ENCODE measurements around the gene GRID1.

DNA sequence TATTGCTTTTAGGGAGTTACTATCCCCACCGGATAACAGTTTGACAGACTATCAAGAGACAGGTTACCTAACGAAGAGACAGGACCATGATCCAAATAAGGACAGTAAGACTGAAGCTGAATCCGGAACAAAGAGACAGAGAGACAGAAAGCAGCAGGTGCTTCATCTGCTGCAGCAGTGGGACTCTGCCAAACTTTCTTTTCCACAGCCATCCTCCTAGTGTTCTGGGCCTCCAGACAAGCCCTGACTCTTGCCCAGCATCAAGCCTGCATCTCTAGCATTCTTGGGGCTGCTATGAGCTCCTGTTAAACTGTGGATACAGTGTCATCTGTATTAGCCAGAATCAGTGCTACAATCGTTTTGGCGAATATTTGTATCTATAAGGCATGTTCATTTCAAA is 761.7 kb downstream of the GRID1 start:
- TF ChIP-seq POLR2A (IDR thresholded peaks at IDR 0.05) = no peak
- TF ChIP-seq, protein P1, sequence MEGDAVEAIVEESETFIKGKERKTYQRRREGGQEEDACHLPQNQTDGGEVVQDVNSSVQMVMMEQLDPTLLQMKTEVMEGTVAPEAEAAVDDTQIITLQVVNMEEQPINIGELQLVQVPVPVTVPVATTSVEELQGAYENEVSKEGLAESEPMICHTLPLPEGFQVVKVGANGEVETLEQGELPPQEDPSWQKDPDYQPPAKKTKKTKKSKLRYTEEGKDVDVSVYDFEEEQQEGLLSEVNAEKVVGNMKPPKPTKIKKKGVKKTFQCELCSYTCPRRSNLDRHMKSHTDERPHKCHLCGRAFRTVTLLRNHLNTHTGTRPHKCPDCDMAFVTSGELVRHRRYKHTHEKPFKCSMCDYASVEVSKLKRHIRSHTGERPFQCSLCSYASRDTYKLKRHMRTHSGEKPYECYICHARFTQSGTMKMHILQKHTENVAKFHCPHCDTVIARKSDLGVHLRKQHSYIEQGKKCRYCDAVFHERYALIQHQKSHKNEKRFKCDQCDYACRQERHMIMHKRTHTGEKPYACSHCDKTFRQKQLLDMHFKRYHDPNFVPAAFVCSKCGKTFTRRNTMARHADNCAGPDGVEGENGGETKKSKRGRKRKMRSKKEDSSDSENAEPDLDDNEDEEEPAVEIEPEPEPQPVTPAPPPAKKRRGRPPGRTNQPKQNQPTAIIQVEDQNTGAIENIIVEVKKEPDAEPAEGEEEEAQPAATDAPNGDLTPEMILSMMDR (IDR thresholded peaks at IDR 0.05) = no peak
- TF ChIP-seq EP300 (IDR thresholded peaks at IDR 0.05) = no peak
- no peak for TF ChIP-seq POLR2AphosphoS5 (IDR thresholded peaks at IDR 0.05)
